Large intestine (tissue), 3 donors: ENCODE measurements around the gene BTG2. TPM values are rescaled to one million over a fixed set of nuclear protein-coding genes. Genes with fewer than 3 reads are reported as not detected.
"Not testable (repeated sequence)": the region's sequence is repeated elsewhere in the genome, so short reads cannot be mapped to it uniquely, and the experiment has no call there.

Experiments
- DNase-seq, 2 donors: peaks; one replicate each; pipeline versions ENCODE4 v3.0.0 to v3.0.0-alpha.2; 2013
- H3K27ac ChIP-seq: one replicate; pipeline ENCODE4 v1.5.1; 2013; ENCODE audit warnings: low read length
- H3K27me3 ChIP-seq: 2 replicates; pipeline ENCODE4 v1.6.1; 2013; ENCODE audit warnings: low read length; ENCODE audit not compliant: control insufficient read depth, insufficient read depth
- H3K36me3 ChIP-seq: 2 replicates; pipeline ENCODE4 v1.6.1; 2013; ENCODE audit warnings: low read length; ENCODE audit not compliant: control insufficient read depth, insufficient read depth
- H3K4me1 ChIP-seq: one replicate; pipeline ENCODE4 v1.6.1; 2013; ENCODE audit warnings: low read length; ENCODE audit not compliant: control insufficient read depth, insufficient read depth
- H3K4me3 ChIP-seq: one replicate; pipeline ENCODE4 v1.5.1; 2013; ENCODE audit warnings: low read length
- H3K9me3 ChIP-seq: one replicate; pipeline ENCODE4 v1.6.1; 2013; ENCODE audit warnings: mild to moderate bottlenecking, low read depth, low read length, moderate library complexity; ENCODE audit not compliant: control insufficient read depth
- WGBS: methylation state at CpG from one replicate; pipeline ENCODE4 v1.1.5; 2013; ENCODE audit warnings: low lambda C conversion rate; ENCODE audit not compliant: insufficient coverage; 5-methylcytosine and 5-hydroxymethylcytosine counted together
- polyA plus RNA-seq: library from polyadenylated mRNA; unstranded; fragments of 120-200 nt; gene quantifications from one replicate; pipeline ENCODE4 v1.2.1, GENCODE V29; 2013

BTG2 gene
- polyA plus RNA-seq, 1 donor: 191 TPM

DNA sequence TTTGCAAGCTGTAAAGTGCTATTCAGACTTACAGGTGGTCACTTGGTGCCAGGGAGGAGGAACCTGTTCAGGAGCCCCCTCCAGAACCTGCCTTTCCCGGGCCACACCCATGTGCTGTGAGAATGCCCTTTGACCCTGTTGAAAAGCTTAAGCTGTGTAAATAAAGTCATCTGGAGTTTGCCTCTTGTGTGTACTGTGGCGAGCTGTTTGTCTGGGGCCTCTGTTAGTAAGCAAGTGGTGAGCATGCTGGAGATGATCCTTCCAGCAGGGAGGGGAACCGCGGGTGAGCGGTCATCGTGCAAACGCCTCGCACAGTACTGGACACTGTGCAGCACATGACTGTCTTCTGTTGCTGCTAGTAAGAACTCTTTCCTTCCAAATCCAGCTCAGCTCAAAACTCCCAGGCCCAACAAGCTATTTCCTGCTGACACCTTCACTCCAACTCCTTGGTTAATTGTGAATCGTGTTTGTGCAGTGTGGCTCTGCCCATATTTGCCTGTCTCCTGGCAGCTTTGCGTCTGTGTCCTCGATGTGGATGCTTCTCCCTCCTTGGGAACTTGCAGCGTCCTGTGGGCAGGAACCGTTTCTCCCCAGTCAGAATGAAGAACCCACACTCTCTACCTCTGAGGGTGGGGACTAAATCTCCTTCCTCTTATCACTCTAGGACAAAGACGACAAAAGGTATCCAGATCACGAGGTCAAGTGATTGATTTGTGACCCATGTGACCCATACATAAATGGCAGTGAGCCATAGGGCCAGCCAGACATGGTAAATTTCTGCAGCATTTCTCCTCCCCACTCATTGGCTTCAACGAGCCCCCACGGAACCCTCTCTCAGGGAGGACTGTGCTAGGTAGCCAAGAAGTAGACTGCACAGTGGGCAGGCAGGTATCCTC is 13.9 kb upstream of the BTG2 start:
- peak; percentile 89 to 96 for DNase-seq
- Histone ChIP-seq H3K27ac (peak overlapping the region; percentile 98), H3K4me1 (peaks cover 60% of the 10 kb centered on the region), H3K36me3 (no peaks in the 10 kb centered on the region), H3K9me3 (no peaks in the 10 kb centered on the region), H3K27me3 (no peaks in the 10 kb centered on the region), H3K4me3 (no peak overlapping the region)
- no CpG with 5 or more reads among the region's 17 CpGs for WGBS

DNA sequence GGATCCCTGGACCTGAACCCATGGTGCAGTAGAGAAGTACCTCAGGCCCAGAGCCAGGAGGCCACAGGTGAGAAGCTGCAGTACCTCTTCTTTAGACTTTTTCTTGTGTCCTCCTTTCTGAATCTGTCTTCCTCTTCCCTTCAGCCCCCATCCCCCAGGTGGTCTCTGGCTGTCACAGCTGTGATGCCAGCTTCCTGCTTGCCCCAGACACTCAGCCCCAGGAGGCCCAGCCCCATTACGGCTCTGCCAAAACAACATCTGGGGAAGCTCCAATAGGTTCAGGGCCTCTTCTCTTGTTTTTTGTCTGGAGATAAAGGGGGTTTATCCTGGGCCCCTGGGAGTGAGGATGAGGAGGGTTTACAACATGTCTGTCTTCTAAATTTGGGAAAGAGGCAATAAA is 9.5 kb upstream of the BTG2 start:
- DNase-seq: no peak

DNA sequence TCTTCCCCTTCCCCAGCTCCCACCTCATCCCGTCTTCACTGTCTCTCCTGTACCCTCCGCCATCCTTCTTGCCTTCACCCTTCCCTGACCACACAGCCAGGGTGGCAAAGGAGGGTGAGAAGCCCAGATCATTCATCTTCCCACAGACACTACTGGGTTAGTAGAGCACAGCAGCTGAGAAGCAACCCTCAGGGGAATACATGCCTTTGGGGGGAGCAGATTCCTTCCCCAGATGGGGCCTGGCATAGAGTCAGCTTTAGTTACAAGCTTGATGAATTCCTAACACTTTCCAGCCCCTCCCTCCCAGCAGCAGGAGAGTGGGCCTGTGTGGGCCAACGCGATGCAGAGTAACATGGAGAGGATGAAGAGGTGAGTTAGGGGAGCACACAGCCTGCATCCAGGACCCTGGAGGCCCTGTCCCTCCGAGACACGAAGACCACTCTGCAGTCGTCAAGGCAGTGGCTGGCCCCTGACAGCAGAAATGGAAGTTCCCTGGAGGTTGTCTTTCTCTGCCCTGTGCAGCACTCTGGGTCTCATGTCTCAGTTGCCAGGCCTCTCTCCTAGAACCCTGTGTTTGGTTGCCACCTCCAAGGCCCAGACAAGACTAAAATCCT is 8.8 kb upstream of the BTG2 start:
- DNase-seq: no peak
- Histone ChIP-seq H3K4me3 (no peak overlapping the region), H3K9me3 (no peaks in the 10 kb centered on the region), H3K4me1 (peaks cover 9% of the 10 kb centered on the region), H3K36me3 (no peaks in the 10 kb centered on the region), H3K27me3 (no peaks in the 10 kb centered on the region), H3K27ac (no peak overlapping the region)
- no CpG with 5 or more reads among the region's 7 CpGs for WGBS

More for the DNA sequence above, 9.5 kb upstream of the BTG2 start:
- WGBS: no CpG with 5 or more reads among the region's 1 CpG
- H3K4me3 ChIP-seq: no peak overlapping the region
- no peaks in the 10 kb centered on the region for H3K27me3 ChIP-seq
- H3K36me3 ChIP-seq: no peaks in the 10 kb centered on the region
- H3K9me3 ChIP-seq: no peaks in the 10 kb centered on the region
- peaks cover 17% of the 10 kb centered on the region for H3K4me1 ChIP-seq
- no peak overlapping the region for H3K27ac ChIP-seq

DNA sequence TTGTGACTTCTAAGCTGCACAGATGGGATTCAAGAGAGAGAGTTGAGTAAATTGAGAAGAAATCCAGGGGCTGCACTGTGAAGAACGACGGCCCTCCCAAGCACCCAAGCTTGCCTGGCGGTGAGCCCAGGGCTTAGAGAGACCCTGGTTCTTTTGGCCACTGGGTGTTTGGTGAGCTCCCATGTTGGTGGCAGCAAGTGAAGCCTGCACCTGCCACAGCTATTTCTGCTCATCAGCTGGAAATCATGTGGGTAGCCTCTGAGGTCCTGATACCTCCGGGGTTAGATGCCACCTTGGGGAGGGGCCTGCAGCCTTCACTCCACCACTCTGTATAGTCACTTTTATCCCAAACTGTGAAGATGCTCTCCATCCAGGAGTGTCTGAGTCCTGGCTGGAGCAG is 6.2 kb upstream of the BTG2 start:
- no peak overlapping the region for H3K27ac ChIP-seq
- no peaks in the 10 kb centered on the region for H3K36me3 ChIP-seq
- no CpG with 5 or more reads among the region's 4 CpGs for WGBS
- no peaks in the 10 kb centered on the region for H3K27me3 ChIP-seq
- H3K9me3 ChIP-seq: no peaks in the 10 kb centered on the region
- no peak overlapping the region for H3K4me3 ChIP-seq
- H3K4me1 ChIP-seq: peaks cover 16% of the 10 kb centered on the region
- no peak for DNase-seq

DNA sequence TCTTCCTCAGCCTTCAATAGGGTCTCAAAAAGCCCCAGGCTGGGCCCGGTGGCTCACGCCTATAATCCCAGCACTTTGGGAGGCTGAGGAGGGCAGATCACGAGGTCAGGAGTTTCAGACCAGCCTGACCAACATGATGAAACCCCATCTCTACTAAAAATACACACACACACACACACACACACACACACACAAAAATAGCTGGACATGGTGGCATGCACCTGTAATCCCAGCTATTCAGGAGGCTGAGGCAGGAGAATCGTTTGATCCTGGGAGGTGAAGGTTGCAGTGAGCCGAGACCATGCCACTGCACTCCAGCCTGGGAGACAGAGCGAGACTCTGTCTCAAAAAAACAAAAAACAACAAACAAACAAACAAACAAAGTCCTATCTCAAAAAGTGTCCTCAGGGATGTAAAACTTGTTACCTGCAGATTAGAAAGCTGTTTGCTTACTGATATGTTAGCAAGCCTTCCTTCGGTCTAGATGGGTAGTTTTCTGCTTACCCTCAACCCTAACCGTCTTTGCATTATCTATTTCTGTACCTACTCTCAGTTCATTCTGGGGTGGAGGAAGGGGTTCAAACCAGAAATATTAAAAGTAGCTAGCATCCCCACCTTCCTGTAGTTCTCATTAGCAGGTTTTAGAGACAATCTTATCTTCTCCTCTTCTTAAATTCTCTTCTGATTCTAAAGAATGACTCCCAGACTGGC is 5.4 kb upstream of the BTG2 start:
- DNase-seq, H3K4me3 ChIP-seq, H3K9me3 ChIP-seq, H3K27ac ChIP-seq, H3K27me3 ChIP-seq, H3K36me3 ChIP-seq: not testable (repeated sequence)
- H3K4me1 ChIP-seq: peaks cover 23% of the 10 kb centered on the region
- no CpG with 5 or more reads among the region's 8 CpGs for WGBS

DNA sequence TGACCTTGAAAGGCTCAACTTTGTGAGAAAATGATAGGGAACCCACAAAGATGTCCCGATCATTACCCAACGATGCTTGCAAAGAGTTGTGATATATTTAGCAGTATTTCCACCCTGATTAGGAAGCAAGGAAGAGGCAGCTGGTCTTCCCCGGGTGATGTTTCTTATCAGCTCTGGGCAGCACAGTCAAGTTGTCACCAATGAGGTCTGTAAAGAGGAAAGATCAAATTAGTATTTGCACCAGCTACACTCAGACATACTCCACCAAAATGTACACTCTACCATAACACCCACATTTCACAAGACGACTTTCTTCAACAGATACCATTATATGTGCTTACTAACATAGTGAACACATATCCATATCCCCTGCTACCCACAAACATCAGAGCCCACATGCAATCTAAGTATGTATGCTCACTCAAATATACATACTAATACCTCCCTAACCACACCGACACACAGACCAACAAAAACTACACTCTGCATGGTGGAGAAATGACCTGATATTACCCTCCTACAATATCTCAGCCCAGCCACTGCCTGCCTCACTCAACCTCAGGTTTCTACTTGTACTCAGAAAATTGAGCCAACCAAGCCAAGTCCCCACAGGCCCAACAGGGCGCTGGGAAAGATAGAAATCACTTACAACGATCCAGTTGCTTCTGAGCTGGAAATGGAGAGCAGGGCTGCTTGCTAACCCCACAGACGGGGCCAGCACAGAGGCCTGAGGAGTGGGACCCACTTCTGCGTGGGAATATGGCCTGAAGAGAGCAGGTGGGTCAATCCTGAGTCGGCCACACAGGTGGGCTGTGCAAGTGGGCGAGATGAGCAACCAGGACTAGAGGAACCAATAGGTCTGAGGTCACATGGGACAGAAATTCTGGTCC is 4.6 kb upstream of the BTG2 start:
- H3K9me3 ChIP-seq: no peaks in the 10 kb centered on the region
- no peaks in the 10 kb centered on the region for H3K27me3 ChIP-seq
- H3K36me3 ChIP-seq: no peaks in the 10 kb centered on the region
- no peak overlapping the region for H3K4me3 ChIP-seq
- H3K4me1 ChIP-seq: peaks cover 25% of the 10 kb centered on the region
- DNase-seq: no peak
- no CpG with 5 or more reads among the region's 11 CpGs for WGBS
- no peak overlapping the region for H3K27ac ChIP-seq

DNA sequence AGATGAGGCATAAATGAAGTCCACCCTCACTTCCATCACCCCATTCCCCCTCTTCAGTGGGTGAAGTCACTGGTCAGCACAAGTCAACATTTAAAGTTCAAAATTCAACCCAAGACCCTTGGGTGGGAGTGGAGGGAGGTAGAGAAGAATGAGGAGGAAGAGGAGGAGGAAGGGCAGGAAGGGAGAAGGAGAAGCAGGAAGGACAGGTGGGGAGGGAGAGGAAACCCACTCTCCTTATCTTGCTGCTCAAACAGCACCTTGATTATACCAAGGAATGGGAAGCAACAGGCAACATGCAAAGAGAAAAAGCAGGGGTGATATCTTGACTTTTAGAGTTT is 4.0 kb upstream of the BTG2 start:
- Histone ChIP-seq H3K36me3 (no peaks in the 10 kb centered on the region), H3K4me1 (peaks cover 25% of the 10 kb centered on the region), H3K27ac (no peak overlapping the region), H3K27me3 (no peaks in the 10 kb centered on the region), H3K4me3 (no peak overlapping the region), H3K9me3 (no peaks in the 10 kb centered on the region)
- no peak for DNase-seq

DNA sequence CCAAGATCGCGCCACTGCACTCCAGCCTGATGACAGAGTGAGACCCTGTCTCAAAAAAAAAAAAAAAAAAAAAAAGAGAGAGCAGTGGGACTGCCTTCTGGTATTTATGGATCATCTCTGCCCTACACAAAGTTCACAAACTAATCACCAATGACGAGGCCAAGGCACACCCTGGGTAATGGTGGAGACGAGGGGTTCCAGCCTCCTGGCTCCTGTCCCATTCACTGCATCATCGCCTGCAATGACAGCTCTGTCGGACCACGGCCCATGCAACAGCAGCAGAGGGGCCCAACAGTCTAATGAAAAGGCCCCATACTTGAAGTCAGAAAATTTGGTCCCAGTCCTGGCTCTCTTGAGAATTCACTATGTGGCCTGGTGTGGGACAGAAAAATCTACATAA is 2.9 kb upstream of the BTG2 start:
- Histone ChIP-seq H3K36me3 (peaks cover 7% of the 10 kb centered on the region), H3K4me3 (no peak overlapping the region), H3K27ac (no peak overlapping the region), H3K4me1 (peaks cover 32% of the 10 kb centered on the region), H3K9me3 (no peaks in the 10 kb centered on the region), H3K27me3 (no peaks in the 10 kb centered on the region)
- peak in 1 of 2 donors; percentile 61 for DNase-seq
- no CpG with 5 or more reads among the region's 7 CpGs for WGBS

DNA sequence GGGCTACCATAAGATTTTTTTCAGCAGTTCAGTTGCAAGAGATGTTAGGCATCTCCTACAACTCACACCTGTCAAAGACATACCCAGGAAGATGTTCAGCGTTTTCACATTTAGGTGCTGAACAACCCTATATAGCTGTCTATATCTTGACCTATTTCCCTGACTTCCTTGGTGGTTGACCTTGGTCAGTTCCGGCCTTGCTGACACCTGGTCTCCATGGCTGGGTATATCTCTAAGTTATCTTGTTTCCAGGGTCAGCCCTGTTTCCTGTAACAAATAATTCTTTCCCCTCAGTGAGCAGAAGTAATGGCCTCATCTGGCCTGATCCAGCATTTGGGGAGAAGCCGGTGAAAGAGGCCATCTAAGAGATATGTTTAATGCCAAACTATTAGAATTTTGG is 2.4 kb upstream of the BTG2 start:
- H3K27ac ChIP-seq: no peak overlapping the region

DNA sequence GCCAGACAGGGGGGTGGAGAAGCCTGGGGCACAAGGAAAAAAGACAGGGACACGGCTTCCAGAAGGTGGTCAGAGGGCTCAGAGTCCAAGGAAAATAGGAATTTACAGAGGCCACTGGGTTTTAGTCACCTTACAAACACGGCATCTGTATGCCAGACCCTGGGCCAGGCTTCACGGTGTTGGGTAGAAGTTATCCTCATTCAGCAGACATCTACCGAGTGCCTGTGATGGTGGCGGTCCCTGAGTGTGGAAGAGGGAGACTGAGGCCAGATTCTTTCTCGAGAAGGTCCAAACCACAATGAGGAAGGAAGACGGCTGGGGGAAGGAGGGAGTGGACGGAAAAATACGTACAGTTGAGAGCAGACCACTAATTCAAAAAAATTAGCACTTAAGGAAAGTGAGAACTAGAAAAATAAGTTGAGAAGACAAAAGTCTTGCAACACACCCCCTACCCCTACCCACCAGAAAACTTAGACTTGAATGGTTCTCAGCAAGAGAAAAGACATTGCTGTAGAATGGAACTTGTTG is 864 bp upstream of the BTG2 start:
- DNase-seq: peak in 1 of 2 donors; percentile 49
- H3K27me3 ChIP-seq: no peaks in the 10 kb centered on the region
- peaks cover 44% of the 10 kb centered on the region for H3K4me1 ChIP-seq
- WGBS: 60% methylated on average over 1 of the region's 9 CpGs
- H3K36me3 ChIP-seq: peaks cover 25% of the 10 kb centered on the region
- H3K4me3 ChIP-seq: peak overlapping the region; percentile 57
- no peaks in the 10 kb centered on the region for H3K9me3 ChIP-seq
- peak overlapping the region; percentile 91 for H3K27ac ChIP-seq

More for the DNA sequence above, 2.4 kb upstream of the BTG2 start:
- 100% methylated on average over 1 of the region's 3 CpGs for WGBS
- Histone ChIP-seq H3K4me3 (no peak overlapping the region), H3K4me1 (peaks cover 37% of the 10 kb centered on the region), H3K36me3 (peaks cover 11% of the 10 kb centered on the region), H3K27me3 (no peaks in the 10 kb centered on the region), H3K9me3 (no peaks in the 10 kb centered on the region)
- no peak for DNase-seq
